Fibroblast of lung (primary cell): ENCODE measurements around the gene WDR64.

Experiments
- EZH2 ChIP-seq: IDR thresholded peaks from 2 replicates; pipeline ENCODE4 v1.5.1; 2012; ENCODE audit warnings: low read length, control low read depth, mild to moderate bottlenecking; ENCODE audit errors: missing control alignments
- TF ChIP-seq, protein P1 (sequence below), 2 donors: IDR thresholded peaks in 1 of 2; conservative IDR thresholded peaks in 1 of 2; 1 replicate in 1 of 2; 2 replicates in 1 of 2; pipeline ENCODE4 v1.5.1; 2011 to 2012; ENCODE audit warnings: low read length in 2 of 2, control low read depth in 1 of 2, inconsistent platforms in 1 of 2, low read depth in 1 of 2, mild to moderate bottlenecking in 1 of 2

DNA sequence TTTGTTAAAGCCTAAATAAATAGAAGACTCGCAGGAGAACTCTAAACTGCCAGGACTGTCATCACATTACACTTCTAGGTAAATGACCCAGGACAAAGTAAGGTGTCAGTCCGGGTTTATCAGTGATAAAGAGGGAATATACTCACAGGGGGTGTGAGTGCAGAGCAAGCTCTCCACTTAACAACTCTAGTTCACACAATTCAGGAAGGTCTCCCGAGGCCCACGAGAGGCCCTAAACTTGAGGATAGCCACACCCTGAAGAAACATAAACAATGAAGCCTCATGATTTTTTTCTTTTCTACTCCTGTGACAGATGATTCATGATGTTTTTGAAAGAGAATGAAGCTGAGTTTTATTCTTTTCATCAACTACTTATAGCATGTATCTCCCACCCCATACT is 130.3 kb downstream of the WDR64 start:
- TF ChIP-seq EZH2: no peak
- TF ChIP-seq, protein P1, sequence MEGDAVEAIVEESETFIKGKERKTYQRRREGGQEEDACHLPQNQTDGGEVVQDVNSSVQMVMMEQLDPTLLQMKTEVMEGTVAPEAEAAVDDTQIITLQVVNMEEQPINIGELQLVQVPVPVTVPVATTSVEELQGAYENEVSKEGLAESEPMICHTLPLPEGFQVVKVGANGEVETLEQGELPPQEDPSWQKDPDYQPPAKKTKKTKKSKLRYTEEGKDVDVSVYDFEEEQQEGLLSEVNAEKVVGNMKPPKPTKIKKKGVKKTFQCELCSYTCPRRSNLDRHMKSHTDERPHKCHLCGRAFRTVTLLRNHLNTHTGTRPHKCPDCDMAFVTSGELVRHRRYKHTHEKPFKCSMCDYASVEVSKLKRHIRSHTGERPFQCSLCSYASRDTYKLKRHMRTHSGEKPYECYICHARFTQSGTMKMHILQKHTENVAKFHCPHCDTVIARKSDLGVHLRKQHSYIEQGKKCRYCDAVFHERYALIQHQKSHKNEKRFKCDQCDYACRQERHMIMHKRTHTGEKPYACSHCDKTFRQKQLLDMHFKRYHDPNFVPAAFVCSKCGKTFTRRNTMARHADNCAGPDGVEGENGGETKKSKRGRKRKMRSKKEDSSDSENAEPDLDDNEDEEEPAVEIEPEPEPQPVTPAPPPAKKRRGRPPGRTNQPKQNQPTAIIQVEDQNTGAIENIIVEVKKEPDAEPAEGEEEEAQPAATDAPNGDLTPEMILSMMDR (conservative IDR thresholded peaks at IDR 0.05 in 1 of 2, IDR thresholded peaks at IDR 0.05 in 1 of 2; ENCODE audit: low read depth in 1 of 2, low read length in 2 of 2): no peak
